PC-3 (cell line): Measurements from ENCODE around the gene BCAS1. TPM values are rescaled to one million over a fixed set of nuclear protein-coding genes. Genes with fewer than 3 reads are reported as not detected.

Experiments used
- ATAC-seq: fragments of 200-7000 bp; cut with Tn5 transposase; 2 replicates; pipeline ENCODE4 v1.9.1; 2020; ENCODE audit warnings: mild to moderate bottlenecking, moderate library complexity
- BruUV-seq: library from RNA; stranded (reverse); fragments of 400-500 nt; replicated peaks from 2 replicates; lab custom pipeline; 2021; lab: Mats Ljungman, UMichigan
- CTCF ChIA-PET: fragments of 300-600 bp; sonication (Branson Sonifier 250); formaldehyde crosslinking; loops from one replicate; lab custom pipeline; 2022; ENCODE audit warnings: antibody characterized with exemption; lab: Charles Lee
- POLR2A ChIA-PET: fragments of 300-600 bp; sonication (Branson Sonifier 250); formaldehyde crosslinking; loops from one replicate; lab custom pipeline; 2022; ENCODE audit warnings: antibody characterized with exemption; ENCODE audit not compliant: unreplicated experiment; lab: Charles Lee
- DNase-seq: peaks from one replicate; pipeline ENCODE4 v3.0.0-alpha.2; 2015
- H2AFZ ChIP-seq: fragments of 300-600 bp; sonication (generic); 2 replicates; pipeline ENCODE4 v1.6.0; 2016; ENCODE audit warnings: antibody characterized with exemption, low read length
- H3F3A ChIP-seq: fragments of 300-600 bp; sonication (generic); one replicate; pipeline ENCODE4 v1.6.0; 2017; ENCODE audit warnings: antibody characterized with exemption, low read length, control low read depth, mild to moderate bottlenecking; ENCODE audit not compliant: unreplicated experiment
- H3K27ac ChIP-seq: fragments of 300-600 bp; sonication (generic); 2 replicates; pipeline ENCODE4 v1.5.1; 2016; ENCODE audit warnings: mild to moderate bottlenecking, low read length
- H3K27me3 ChIP-seq: fragments of 300-600 bp; sonication (generic); 2 replicates; pipeline ENCODE4 v1.6.1; 2016; ENCODE audit warnings: low read length, mixed read lengths
- H3K36me3 ChIP-seq: fragments of 300-600 bp; sonication (generic); 2 replicates; pipeline ENCODE4 v1.6.1; 2016; ENCODE audit warnings: low read depth, mixed run types, low read length, mixed read lengths
- H3K4me1 ChIP-seq: fragments of 300-600 bp; sonication (generic); 2 replicates; pipeline ENCODE4 v1.5.1; 2016; ENCODE audit warnings: low read length; ENCODE audit not compliant: insufficient read depth
- H3K4me2 ChIP-seq: fragments of 300-600 bp; sonication (generic); 2 replicates; pipeline ENCODE4 v1.6.0; 2016; ENCODE audit warnings: low read length
- H3K4me3 ChIP-seq: fragments of 300-600 bp; sonication (generic); 2 replicates; pipeline ENCODE4 v1.5.1; 2016; ENCODE audit warnings: mild to moderate bottlenecking, low read length, mixed read lengths
- H3K79me2 ChIP-seq: fragments of 300-600 bp; sonication (generic); 2 replicates; pipeline ENCODE4 v1.6.1; 2017; ENCODE audit warnings: low read length, mixed read lengths
- H3K9ac ChIP-seq: fragments of 300-600 bp; sonication (generic); 2 replicates; pipeline ENCODE4 v1.6.0; 2016; ENCODE audit warnings: mild to moderate bottlenecking, low read length
- H3K9me2 ChIP-seq: fragments of 300-600 bp; sonication (generic); replicated peaks from 2 replicates; pipeline ENCODE4 v1.6.1; 2016; ENCODE audit warnings: mixed run types, low read length, mixed read lengths
- H3K9me3 ChIP-seq: fragments of 300-600 bp; sonication (generic); 2 replicates; pipeline ENCODE4 v1.6.1; 2016; ENCODE audit warnings: low read length, mixed read lengths
- H4K20me1 ChIP-seq: fragments of 300-600 bp; sonication (generic); 2 replicates; pipeline ENCODE4 v1.6.1; 2016; ENCODE audit warnings: low read length, mixed read lengths
- EZH2 ChIP-seq: fragments of 300-600 bp; sonication (generic); IDR thresholded peaks from one replicate; pipeline ENCODE4 v1.6.1; 2017; ENCODE audit warnings: antibody characterized with exemption, mild to moderate bottlenecking, low read length; ENCODE audit not compliant: unreplicated experiment
- EZH2phosphoT487 ChIP-seq: fragments of 300-600 bp; sonication (generic); IDR thresholded peaks from 2 replicates; pipeline ENCODE4 v1.6.1; 2018; ENCODE audit warnings: mild to moderate bottlenecking, antibody characterized with exemption, low read length, borderline replicate concordance
- intact Hi-C: fragments of 100-400 bp; cut with micrococcal nuclease; formaldehyde crosslinking; loops from 2 replicates; pipeline ENCODE4 v1.9.0; 2023
- total RNA-seq: library from RNA; depleted of rRNA; stranded (reverse); fragments of >200 nt; gene quantifications from 2 replicates; pipeline ENCODE4 v1.2.3, GENCODE V29; 2014
- TF ChIP-seq, protein P1 (sequence below): fragments of 300-600 bp; sonication (generic); conservative IDR thresholded peaks from 2 replicates; pipeline ENCODE4 v1.5.1; 2017; ENCODE audit warnings: antibody characterized with exemption, low read depth, mild to moderate bottlenecking, low read length

Gene BCAS1
- total RNA-seq, 1 experiment from 2014 or later = 0.18 TPM

DNA sequence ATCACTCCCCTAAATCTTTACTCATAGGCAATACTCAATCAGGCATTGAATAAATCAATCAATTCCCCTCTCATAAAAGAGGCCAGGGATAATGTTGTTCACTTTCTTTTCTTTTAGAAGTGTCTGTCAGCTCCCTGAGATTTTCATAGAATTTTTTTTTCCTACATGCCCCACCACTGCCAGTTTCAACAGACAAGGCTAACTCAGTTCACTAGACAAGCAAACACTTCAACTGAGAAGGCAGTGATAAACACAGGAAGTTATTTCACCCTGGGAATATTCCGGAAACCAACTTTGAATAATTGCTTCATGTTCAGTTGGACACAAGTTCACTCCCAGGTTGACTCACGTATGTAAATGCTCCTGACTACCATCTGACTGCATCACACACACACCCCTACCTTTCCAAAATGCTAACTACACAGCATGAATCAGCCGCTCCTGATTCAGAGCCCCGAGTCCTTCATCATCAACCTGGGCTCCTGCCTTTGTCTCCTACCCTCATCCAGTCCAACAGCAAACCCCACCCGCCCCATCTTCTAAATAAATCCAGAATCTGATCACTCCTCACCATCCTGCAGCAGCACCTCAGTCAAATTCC, 143.9 kb downstream of the BCAS1 start:
- Histone ChIP-seq H3K27me3 (no peaks in the 10 kb centered on the region), H3K4me2 (peak overlapping the region; percentile 61), H2AFZ (peak overlapping the region; percentile 46), H4K20me1 (no peaks in the 10 kb centered on the region), H3K9me2 (no peaks in the 10 kb centered on the region), H3K36me3 (no peaks in the 10 kb centered on the region), H3K9me3 (no peaks in the 10 kb centered on the region), H3K4me1 (peaks cover 46% of the 10 kb centered on the region), H3F3A (no peaks in the 10 kb centered on the region), H3K4me3 (peak overlapping the region; percentile 26; the same call in 1 of the 2 replicates), H3K27ac (peak overlapping the region; percentile 88), H3K9ac (peak overlapping the region; percentile 66), H3K79me2 (no peaks in the 10 kb centered on the region)
- ChIA-PET POLR2A (no interaction called here), CTCF (no interaction called here)
- intact Hi-C loops = loop anchor here (1.0 kb wide), 2 partner anchors 9 to 14 kb away; no protein-coding TSS in a partner anchor
- ATAC-seq (peak; percentile 95), DNase-seq (peak; percentile 100)
- TF ChIP-seq EZH2 (no peak), EZH2phosphoT487 (no peak)
- TF ChIP-seq, protein P1, sequence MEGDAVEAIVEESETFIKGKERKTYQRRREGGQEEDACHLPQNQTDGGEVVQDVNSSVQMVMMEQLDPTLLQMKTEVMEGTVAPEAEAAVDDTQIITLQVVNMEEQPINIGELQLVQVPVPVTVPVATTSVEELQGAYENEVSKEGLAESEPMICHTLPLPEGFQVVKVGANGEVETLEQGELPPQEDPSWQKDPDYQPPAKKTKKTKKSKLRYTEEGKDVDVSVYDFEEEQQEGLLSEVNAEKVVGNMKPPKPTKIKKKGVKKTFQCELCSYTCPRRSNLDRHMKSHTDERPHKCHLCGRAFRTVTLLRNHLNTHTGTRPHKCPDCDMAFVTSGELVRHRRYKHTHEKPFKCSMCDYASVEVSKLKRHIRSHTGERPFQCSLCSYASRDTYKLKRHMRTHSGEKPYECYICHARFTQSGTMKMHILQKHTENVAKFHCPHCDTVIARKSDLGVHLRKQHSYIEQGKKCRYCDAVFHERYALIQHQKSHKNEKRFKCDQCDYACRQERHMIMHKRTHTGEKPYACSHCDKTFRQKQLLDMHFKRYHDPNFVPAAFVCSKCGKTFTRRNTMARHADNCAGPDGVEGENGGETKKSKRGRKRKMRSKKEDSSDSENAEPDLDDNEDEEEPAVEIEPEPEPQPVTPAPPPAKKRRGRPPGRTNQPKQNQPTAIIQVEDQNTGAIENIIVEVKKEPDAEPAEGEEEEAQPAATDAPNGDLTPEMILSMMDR = no peak
- BruUV-seq = no TSS peak

DNA sequence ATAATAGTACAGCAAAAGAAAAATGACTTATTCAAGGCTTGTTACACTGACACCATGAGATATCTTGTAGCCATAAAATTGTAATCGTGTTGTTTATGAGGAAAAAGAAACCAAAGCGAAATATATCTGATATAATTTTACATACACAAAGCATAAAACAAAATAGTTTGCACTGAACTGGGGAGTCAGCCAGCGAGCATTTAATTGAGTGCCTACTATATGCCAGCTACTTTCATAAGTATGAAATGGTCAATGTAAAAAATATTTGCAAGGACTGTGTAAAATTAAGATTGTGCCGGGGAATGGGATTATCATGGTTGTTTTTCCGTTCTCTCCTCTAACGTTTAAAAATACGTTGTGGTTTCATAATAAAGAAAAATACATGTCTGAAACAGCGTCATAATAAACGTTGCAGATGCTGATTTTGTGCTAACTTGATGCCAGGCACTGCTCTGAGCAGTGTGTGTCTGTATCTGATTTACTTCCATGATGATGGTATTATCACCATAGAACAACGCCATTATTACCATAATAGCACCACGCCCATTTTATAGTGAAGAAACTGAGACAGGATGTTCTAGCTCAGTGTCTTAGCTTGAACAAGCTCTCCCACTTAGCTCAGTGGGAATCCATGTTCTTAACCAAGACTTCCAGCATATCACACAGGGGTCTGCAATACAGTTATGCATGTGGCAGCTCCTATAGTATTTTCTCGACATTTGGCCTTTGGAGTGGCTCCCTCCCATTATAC, 144.6 kb downstream of the BCAS1 start:
- ChIA-PET CTCF (no interaction called here), POLR2A (interaction anchor here (0.6 kb wide), 1 partner anchor 139 kb away, joined by 13 read pairs; no protein-coding TSS in a partner anchor)
- TF ChIP-seq, protein P1 = no peak
- TF ChIP-seq EZH2 = no peak
- no peak for TF ChIP-seq EZH2phosphoT487
- H3K9me2 ChIP-seq = no peaks in the 10 kb centered on the region
- no peak for DNase-seq
- H3F3A ChIP-seq = no peaks in the 10 kb centered on the region
- no peaks in the 10 kb centered on the region for H4K20me1 ChIP-seq
- no TSS peak for BruUV-seq
- H3K27ac ChIP-seq = peak overlapping the region; percentile 88
- intact Hi-C loops = loop anchor here (1.0 kb wide), 2 partner anchors 9 to 14 kb away; no protein-coding TSS in a partner anchor
- H3K36me3 ChIP-seq = no peaks in the 10 kb centered on the region
- H3K9me3 ChIP-seq = no peaks in the 10 kb centered on the region
- peak overlapping the region; percentile 50 for H3K4me2 ChIP-seq
- peak overlapping the region; percentile 3; the same call in 1 of the 2 replicates for H3K4me3 ChIP-seq
- H3K27me3 ChIP-seq = no peaks in the 10 kb centered on the region
- H3K79me2 ChIP-seq = no peaks in the 10 kb centered on the region
- H3K4me1 ChIP-seq = peaks cover 39% of the 10 kb centered on the region
- ATAC-seq = no peak
- H2AFZ ChIP-seq = no peak overlapping the region; the same call in 1 of the 2 replicates
- peak overlapping the region; percentile 54 for H3K9ac ChIP-seq
